ENCODE results near the gene NEO1. TPM values are rescaled to one million over a fixed set of nuclear protein-coding genes. Genes with fewer than 3 reads are reported as not detected.

Gene NEO1
- total RNA-seq, 1 experiment from 2014 or later, result 41.8 TPM

GRCh38 chr15:73284090-73284716 lies 231.9 kb downstream of the NEO1 start:
- H3K9me3 Mint-ChIP-seq, result no peaks in the 10 kb centered on the region
- no peak overlapping the region for H2BK20ac ChIP-seq (ENCODE audit: low read depth, low read length, poor library complexity, severe bottlenecking)
- H2BK12ac ChIP-seq (ENCODE audit: insufficient read length, low read depth, low read length), result no peak overlapping the region
- H4K20me1 ChIP-seq (ENCODE audit: control insufficient read depth, insufficient read depth, insufficient read length), result no peaks in the 10 kb centered on the region
- no peak overlapping the region for H2BK15ac ChIP-seq (ENCODE audit: low read depth, low read length)
- no peak for DNase-seq
- no peaks in the 10 kb centered on the region for H3K79me2 ChIP-seq (ENCODE audit: insufficient read depth, low read length)
- H3K27ac ChIP-seq (ENCODE audit: insufficient read length, low read depth, low read length), result no peak overlapping the region
- no peak overlapping the region for H3K4me3 Mint-ChIP-seq
- no peak overlapping the region for H3K4me2 ChIP-seq (ENCODE audit: insufficient read depth, insufficient read length, low read length)
- no peak overlapping the region for H3K27ac Mint-ChIP-seq
- H2BK120ac ChIP-seq (ENCODE audit: low read depth, low read length, poor library complexity, severe bottlenecking), result no peak overlapping the region
- no peaks in the 10 kb centered on the region for H3K23me2 ChIP-seq (ENCODE audit: insufficient read length, low read depth, low read length, poor library complexity, severe bottlenecking)
- H3K4me1 Mint-ChIP-seq, result no peaks in the 10 kb centered on the region
- H3K27me3 ChIP-seq (ENCODE audit: insufficient read depth, low read length), result no peaks in the 10 kb centered on the region
- H3K4ac ChIP-seq (ENCODE audit: low read depth, low read length), result no peak overlapping the region
- TF ChIP-seq CTCF (conservative IDR thresholded peaks at IDR 0.05), result no peak
- H3K18ac ChIP-seq (ENCODE audit: insufficient read length, low read depth, low read length), result no peak overlapping the region
- H4K91ac ChIP-seq (ENCODE audit: insufficient read length, low read depth, low read length), result no peak overlapping the region
- H2AK5ac ChIP-seq (ENCODE audit: insufficient read length, low read length), result no peak overlapping the region
- H4K5ac ChIP-seq (ENCODE audit: insufficient read length, low read depth, low read length), result no peak overlapping the region
- no peak overlapping the region for H3K9ac ChIP-seq (ENCODE audit: extremely low read depth, insufficient read length, low read length)
- H2AFZ ChIP-seq (ENCODE audit: low read length), result no peak overlapping the region
- H3K9me3 ChIP-seq (ENCODE audit: control insufficient read depth, low read depth, low read length), result no peaks in the 10 kb centered on the region
- H3K27me3 Mint-ChIP-seq (ENCODE audit: low read depth), result no peaks in the 10 kb centered on the region
- no peak overlapping the region for H3K56ac ChIP-seq (ENCODE audit: insufficient read length, low read depth, low read length)
- no peak overlapping the region for H2BK5ac ChIP-seq (ENCODE audit: insufficient read length, low read length)
- WGBS (ENCODE audit: extremely low coverage, insufficient read length, low lambda C conversion rate), result no CpG with 5 or more reads among the region's 3 CpGs
- H3K79me1 ChIP-seq (ENCODE audit: insufficient read depth, low read depth, low read length, poor library complexity, severe bottlenecking), result no peaks in the 10 kb centered on the region
- H3T11ph ChIP-seq (ENCODE audit: low read length), result no peak overlapping the region
- H4K8ac ChIP-seq (replicated peaks; ENCODE audit: insufficient read length, low read depth, low read length), result no peak overlapping the region
- peaks cover 2 to 50% (median 47%) of the 10 kb centered on the region in 3 experiments; a peak in 5 of 7 replicates for H3K36me3 Mint-ChIP-seq (ENCODE audit: insufficient read depth in 1 of 3, low read depth in 3 of 3)
- no peaks in the 10 kb centered on the region for H3K4me1 ChIP-seq (ENCODE audit: insufficient read depth, low read length)
- H3K14ac ChIP-seq (ENCODE audit: insufficient read depth, low read length), result no peak overlapping the region
- no peak overlapping the region for H3K23ac ChIP-seq (ENCODE audit: insufficient read length, low read depth, low read length)

Measured in H9 (cell line).